HepG2 (cell line): ENCODE results near the gene FUZ. TPM values are rescaled to one million over a fixed set of nuclear protein-coding genes. Genes with fewer than 3 reads are reported as not detected.

ENCODE experiments used
- ARID5B ChIP-seq: IDR thresholded peaks from 2 replicates; pipeline ENCODE4 v1.4.0; 2020; ENCODE audit warnings: mild to moderate bottlenecking, missing genetic modification reagents
- ARNTL ChIP-seq: sonication (generic); formaldehyde crosslinking; IDR thresholded peaks from 2 replicates; pipeline ENCODE4 v1.4.0; 2020; ENCODE audit warnings: mild to moderate bottlenecking, missing genetic modification reagents
- FLYWCH1 ChIP-seq: sonication (generic); formaldehyde crosslinking; IDR thresholded peaks from 2 replicates; pipeline ENCODE4 v1.8.1; 2023; ENCODE audit warnings: mild to moderate bottlenecking, missing genetic modification reagents
- HCFC1 ChIP-seq: fragments of 150-350 bp; IDR thresholded peaks from 2 replicates; pipeline ENCODE4 v1.6.1; 2014; ENCODE audit warnings: low read depth, low read length
- HNRNPH1 ChIP-seq: fragments of 200-400 bp; formaldehyde crosslinking; optimal IDR thresholded peaks from 2 replicates; pipeline ENCODE3; 2017; ENCODE audit warnings: mild to moderate bottlenecking, low read depth, low read length
- IRX3 ChIP-seq: sonication (generic); formaldehyde crosslinking; IDR thresholded peaks from 2 replicates; pipeline ENCODE4 v1.8.1; 2023; ENCODE audit warnings: mild to moderate bottlenecking, low read depth, missing genetic modification reagents, borderline replicate concordance
- NCOA5 ChIP-seq: sonication (generic); formaldehyde crosslinking; IDR thresholded peaks from 2 replicates; pipeline ENCODE4 v1.4.0; 2020; ENCODE audit warnings: missing genetic modification reagents
- PCBP1 ChIP-seq: fragments of 200-400 bp; formaldehyde crosslinking; IDR thresholded peaks from 2 replicates; pipeline ENCODE4 v1.6.1; 2017; ENCODE audit warnings: mild to moderate bottlenecking, low read depth, low read length, borderline replicate concordance
- SKIL ChIP-seq: sonication (generic); formaldehyde crosslinking; IDR thresholded peaks from 2 replicates; pipeline ENCODE4 v1.8.0; 2022; ENCODE audit warnings: missing genetic modification reagents, mild to moderate bottlenecking, moderate library complexity, borderline replicate concordance
- TSC22D2 ChIP-seq: sonication (generic); formaldehyde crosslinking; IDR thresholded peaks from 2 replicates; pipeline ENCODE4 v1.5.1; 2020; ENCODE audit warnings: missing genetic modification reagents, mild to moderate bottlenecking, borderline replicate concordance
- YEATS4 ChIP-seq: sonication (generic); formaldehyde crosslinking; IDR thresholded peaks from 2 replicates; pipeline ENCODE4 v1.4.0; 2020; ENCODE audit warnings: missing genetic modification reagents, borderline replicate concordance
- ZBTB33 ChIP-seq: sonication (generic); formaldehyde crosslinking; IDR thresholded peaks from 2 replicates; pipeline ENCODE4 v1.4.0; 2020; ENCODE audit warnings: missing genetic modification reagents
- ZFP62 ChIP-seq: sonication (generic); formaldehyde crosslinking; IDR thresholded peaks from 2 replicates; pipeline ENCODE4 v1.4.0; 2020; ENCODE audit warnings: missing genetic modification reagents
- ZNF121 ChIP-seq: sonication (generic); formaldehyde crosslinking; IDR thresholded peaks from 2 replicates; pipeline ENCODE4 v1.5.0; 2020; ENCODE audit warnings: mild to moderate bottlenecking, missing genetic modification reagents
- ZNF276 ChIP-seq: sonication (generic); formaldehyde crosslinking; IDR thresholded peaks from 2 replicates; pipeline ENCODE4 v1.4.0; 2020; ENCODE audit warnings: mild to moderate bottlenecking, low read depth, missing genetic modification reagents
- ZNF720 ChIP-seq: sonication (generic); formaldehyde crosslinking; IDR thresholded peaks from 2 replicates; pipeline ENCODE4 v1.4.0; 2020; ENCODE audit warnings: missing genetic modification reagents
- polyA plus RNA-seq, 8 experiments: library from polyadenylated mRNA; depleted of rRNA in 3 of 8; stranded (reverse) in 7 of 8; unstranded in 1 of 8; fragments of >200 nt; fragmentation: Illumina TruSeq in 4 of 8; extraction: Trizol in 4 of 8; gene quantifications; 2 replicates each; pipeline versions ENCODE4 v1.2.1 to v1.2.3, GENCODE V29; 2011 to 2016; ENCODE audit warnings: low read depth in 4 of 8, missing spikeins in 1 of 8, mixed read lengths in 1 of 8; ENCODE audit not compliant: insufficient read depth in 1 of 8
- total RNA-seq, 5 experiments: library from RNA; depleted of rRNA; stranded (reverse); fragments of >200 nt; fragmentation: Illumina TruSeq; extraction: Trizol; gene quantifications; 2 replicates each; pipeline ENCODE4 v1.2.3, GENCODE V29; 2016; ENCODE audit warnings: low read depth in 1 of 5

FUZ gene
- total and polyA plus RNA-seq, 2 of the 13 experiments (the other 11 are each of a cell fraction or from before 2014, with no cell fraction given), result 0.08 TPM; not detected in 1

GRCh38 chr19:49861541-49862378 is 48.7 kb upstream of the FUZ start (continued):
- TF ChIP-seq ZNF276 (CRISPR knock-in tag) (no peak), SKIL (CRISPR knock-in tag) (no peak), ZBTB33 (CRISPR knock-in tag) (peak; percentile 54; the same call in 1 of the 2 replicates), IRX3 (CRISPR knock-in tag) (no peak), ZNF121 (CRISPR knock-in tag) (no peak), ZFP62 (CRISPR knock-in tag) (no peak), HCFC1 (no peak), ZNF720 (CRISPR knock-in tag) (no peak), ARID5B (CRISPR knock-in tag) (no peak), PCBP1 (no peak), YEATS4 (CRISPR knock-in tag) (no peak), ARNTL (CRISPR knock-in tag) (no peak), FLYWCH1 (CRISPR knock-in tag) (no peak), TSC22D2 (CRISPR knock-in tag) (no peak), NCOA5 (CRISPR knock-in tag) (no peak), HNRNPH1 (no peak)
